NOMO-1 treated with DMSO at 0.1 percent for 48 hours (cell line): ENCODE data around the gene TRPV2.
A peak's percentile ranks its signal among the peaks of the same experiment; 100 is the strongest.

Source experiments
- DNase-seq: peaks from one replicate; lab custom pipeline; 2025; ENCODE audit not compliant: unreplicated experiment; lab: John Stamatoyannopoulos, UW

The TRPV2 gene

GRCh38 chr17:16406742-16407674 lies 8.4 kb upstream of the TRPV2 start:
- no peak for DNase-seq

DNA sequence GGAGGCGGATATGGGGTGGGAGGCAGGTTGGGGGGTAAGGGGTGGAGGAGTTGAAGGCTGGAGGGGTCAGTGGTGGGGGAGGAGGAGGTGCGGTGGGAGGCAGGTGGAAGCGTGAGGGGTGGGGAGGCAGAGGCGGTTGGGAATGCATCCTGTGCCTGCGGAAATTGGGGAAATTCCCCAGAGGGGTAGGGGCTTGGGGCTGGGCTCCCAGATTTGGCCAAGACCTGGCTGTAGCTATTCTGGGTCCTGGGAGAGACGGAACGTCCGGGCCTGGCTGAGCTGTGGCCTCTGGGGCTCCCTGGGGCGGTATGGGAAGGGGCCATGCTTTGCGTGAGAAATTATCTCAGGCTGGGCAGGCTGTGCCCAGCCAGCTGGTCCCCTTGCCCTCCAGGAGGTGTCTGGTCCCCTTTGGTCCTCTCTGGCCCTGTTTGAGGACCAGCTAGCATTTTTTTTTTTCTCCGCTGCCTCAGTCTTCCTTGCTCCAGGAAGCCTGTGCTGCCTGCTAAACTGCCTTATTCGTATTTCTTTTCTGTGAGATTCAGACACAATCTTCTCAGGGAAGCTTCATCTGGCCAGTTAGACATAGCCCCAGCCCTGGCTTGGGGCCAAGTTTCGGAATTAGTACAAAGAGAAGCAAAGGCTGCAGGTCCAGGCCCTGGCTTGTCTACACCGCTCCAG lies 7.3 kb upstream of the TRPV2 start:
- DNase-seq, result peak; percentile 32

DNA sequence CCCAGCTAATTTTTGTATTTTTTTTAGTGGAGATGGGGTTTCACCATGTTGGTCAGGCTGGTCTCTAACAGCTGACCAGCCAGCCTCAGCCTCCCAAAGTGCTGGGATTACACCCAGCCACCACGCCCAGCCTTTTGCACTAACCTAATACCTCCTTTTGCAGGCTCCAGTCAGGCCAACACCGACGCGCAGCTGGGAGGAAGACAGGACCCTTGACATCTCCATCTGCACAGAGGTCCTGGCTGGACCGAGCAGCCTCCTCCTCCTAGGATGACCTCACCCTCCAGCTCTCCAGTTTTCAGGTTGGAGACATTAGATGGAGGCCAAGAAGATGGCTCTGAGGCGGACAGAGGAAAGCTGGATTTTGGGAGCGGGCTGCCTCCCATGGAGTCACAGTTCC lies 2.0 kb downstream of the TRPV2 start:
- no peak for DNase-seq

GRCh38 chr17:16417896-16418684 lies 2.7 kb downstream of the TRPV2 start:
- no peak for DNase-seq

DNA sequence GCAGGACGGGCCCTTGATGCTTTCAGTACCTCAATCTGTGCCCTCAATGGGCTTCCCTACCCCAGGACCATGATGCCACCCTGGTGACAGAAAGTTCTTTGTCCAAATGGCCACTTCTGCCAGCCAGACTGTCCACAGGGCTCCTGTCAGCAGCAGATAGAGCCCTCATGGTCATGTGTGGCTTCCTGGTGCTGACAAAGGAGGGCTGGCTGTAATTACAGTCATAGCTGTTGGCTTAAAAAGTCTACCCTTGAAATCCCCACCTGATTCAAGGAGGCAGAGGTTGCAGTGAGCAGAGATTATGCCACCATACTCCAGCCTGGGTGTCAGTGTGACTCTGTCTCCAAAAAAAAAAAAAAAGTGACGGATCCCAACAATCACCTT lies 3.3 kb downstream of the TRPV2 start:
- no peak for DNase-seq

DNA sequence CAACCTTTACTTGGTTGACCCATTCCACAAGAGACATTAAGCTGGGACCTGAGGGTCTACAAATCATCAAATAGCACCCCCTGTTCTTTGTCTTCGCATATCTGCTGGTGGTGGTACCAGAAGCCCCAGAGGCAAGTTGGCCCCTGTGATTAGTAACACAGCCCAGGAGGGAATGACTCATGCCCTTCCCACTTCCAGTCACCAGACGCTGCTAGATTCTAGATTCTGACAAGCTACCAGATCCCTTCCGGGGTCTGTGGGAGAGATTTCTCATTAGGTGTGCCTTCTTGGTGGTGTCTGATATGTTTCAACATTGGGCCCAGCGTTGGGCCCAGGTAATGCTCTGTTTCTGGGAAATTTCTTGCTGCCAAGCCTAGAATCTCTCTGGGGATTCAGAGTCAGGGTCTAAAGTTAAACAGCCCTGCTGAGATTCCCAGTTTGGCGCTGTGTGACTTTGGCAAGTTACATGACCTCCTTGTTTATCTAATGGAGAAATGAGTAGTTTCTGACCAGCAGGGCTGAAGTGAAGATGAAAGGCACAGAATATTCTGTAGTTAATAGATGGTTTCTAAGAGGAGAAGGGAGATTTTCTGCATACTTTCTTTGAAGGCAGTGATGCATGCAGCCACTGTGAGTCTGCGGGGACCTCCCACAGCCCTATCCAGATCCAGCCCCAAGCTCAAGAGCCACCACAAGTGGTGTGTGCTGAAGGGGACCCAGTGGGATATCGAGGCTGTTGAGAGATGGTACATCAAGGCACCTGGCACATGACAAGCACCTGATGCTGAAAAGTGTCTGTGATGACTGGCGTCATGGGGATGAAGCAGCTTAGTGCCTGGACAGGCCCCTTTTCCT lies 3.9 kb downstream of the TRPV2 start:
- no peak for DNase-seq

GRCh38 chr17:16419929-16420271 lies 4.5 kb downstream of the TRPV2 start:
- peak; percentile 18 for DNase-seq

GRCh38 chr17:16422416-16422815 lies 7.0 kb downstream of the TRPV2 start:
- DNase-seq, result no peak

- no peak for DNase-seq
Observed at GRCh38 chr17:16423226-16423872, 8.0 kb downstream of the TRPV2 start.

GRCh38 chr17:16425202-16425601 lies 9.8 kb downstream of the TRPV2 start:
- DNase-seq, result no peak

DNA sequence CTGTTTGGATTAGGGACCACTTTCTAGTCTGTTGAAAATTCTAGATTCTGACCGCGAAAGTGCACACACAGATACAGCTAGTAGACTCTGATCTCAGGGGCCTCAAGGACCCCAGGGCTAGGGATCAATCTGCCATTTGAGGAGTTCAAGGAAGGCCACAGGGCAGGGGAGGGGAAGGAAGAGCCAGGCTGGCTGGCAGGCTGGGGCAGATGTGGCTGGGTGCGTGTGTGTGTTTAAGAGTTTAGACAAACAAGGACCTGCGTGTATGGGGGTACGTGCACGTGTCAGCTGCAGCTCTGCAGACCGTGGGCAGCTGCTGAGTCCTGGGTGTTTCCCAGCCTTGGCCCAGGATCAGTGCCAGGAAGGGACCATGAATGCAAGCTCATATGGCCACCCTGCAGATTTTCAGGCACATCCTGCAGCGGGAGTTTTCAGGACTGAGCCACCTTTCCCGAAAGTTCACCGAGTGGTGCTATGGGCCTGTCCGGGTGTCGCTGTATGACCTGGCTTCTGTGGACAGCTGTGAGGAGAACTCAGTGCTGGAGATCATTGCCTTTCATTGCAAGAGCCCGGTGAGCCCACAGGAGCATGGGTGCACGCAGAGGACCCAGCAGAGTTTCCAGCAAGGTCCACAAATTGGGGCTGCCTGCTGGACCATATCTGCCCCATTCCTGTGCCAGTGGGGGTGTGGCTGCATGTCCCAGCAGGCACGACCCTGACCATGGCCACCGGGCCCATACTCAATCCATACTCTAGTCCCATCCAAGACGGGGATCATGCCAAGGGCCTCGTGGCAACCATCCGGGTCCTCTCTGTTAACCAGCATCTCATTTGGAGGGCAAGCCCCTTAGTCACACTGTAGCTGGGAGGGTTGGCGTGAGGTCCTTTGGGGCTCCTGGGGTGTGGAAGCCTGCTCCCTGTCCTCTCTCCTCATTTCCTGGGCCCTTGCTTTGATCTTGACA lies 10.6 kb downstream of the TRPV2 start:
- no peak for DNase-seq

GRCh38 chr17:16427020-16427419 lies 11.6 kb downstream of the TRPV2 start:
- no peak for DNase-seq

DNA sequence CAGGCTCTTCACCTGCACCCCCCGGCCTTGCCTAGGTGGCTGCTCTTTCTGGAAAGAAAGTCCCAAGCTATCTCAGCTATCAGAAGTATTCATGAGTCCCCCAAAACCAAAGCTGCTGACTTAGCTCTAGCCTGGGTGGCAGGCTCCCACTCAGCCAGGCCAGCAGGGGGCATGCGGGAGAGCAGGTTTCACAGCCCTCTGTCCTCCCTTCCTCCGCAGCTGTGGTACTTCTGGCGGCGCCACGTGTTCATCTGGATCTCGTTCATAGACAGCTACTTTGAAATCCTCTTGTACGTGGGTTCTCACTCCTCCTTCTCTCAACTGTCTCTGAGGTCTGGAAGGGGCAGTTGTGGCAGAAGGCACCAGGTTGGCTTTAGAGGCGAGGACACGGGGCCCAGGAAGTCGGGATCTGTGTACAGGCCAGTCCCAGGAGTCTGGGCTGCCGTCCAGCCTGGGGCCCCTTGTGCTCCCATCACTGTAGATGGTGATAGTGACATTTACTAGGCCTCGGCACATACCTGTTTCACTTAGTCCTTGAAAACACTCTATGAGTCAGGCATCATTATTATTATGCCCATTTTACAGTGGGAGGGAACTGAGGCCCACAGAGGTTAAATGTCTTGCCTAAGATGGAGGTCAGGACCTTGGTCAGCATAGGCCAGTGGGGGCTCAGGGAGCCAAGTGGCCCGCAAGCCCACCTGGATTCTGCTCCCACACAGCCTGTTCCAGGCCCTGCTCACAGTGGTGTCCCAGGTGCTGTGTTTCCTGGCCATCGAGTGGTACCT lies 12.9 kb downstream of the TRPV2 start:
- DNase-seq, result peak; percentile 17

DNA sequence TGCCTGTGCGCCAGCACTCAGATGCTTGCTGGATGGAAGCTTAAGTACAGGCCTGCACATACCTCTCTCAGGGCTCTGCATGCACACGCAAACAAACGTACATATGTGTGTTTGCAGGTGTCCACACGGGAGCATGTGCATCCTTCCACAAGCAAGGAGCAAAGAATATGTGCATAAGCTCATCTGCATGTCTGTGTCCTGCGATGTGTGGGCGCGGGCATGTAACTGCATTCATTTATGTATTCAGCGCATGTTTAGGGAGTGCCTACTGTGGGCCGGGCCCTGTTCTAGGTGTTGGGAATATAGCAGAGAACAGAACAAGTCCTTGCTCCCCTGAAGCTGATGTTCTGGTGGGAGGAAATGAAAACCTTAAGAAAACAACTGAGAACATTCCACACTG lies 13.7 kb downstream of the TRPV2 start:
- DNase-seq, result no peak

GRCh38 chr17:16430650-16431049 lies 15.3 kb downstream of the TRPV2 start:
- DNase-seq, result no peak

GRCh38 chr17:16432017-16432416 lies 16.6 kb downstream of the TRPV2 start:
- DNase-seq, result no peak

DNA sequence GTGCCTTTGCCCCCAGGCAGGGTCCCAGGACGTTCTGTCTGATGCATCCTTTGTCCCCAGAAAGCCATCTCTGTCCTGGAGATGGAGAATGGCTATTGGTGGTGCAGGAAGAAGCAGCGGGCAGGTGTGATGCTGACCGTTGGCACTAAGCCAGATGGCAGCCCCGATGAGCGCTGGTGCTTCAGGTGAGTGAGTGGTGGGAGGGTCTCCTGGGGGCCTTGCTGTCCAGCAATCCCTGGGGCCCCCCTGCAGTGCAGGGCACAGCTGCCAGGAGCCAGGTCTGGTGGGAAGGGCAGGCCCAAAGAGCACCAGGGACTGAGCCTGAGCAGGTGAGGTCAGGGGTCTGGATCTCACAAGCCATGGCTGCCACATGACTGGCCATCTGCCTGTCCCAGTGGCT lies 18.1 kb downstream of the TRPV2 start:
- no peak for DNase-seq

DNA sequence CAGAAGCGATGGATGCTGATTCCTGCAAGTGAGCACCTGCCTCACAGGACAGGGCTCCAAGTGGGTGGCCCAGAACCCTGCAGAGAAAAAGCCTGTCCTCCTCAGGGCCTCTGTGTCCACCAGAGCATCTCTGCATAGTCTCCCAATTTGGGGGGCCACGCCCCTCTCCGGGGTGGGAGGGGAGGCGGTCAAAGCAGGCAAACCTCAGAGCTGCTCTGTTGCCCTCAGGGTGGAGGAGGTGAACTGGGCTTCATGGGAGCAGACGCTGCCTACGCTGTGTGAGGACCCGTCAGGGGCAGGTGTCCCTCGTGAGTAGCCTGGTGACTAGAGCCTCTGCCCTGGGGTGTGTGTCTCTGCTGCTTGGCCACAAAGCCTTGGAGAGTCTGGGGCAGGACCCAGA lies 19.3 kb downstream of the TRPV2 start:
- no peak for DNase-seq
